HG03280 (cell line): Measurements from ENCODE around the gene OXER1.

Experiments
- ATAC-seq: cut with Tn5 transposase; IDR thresholded peaks from one replicate; pipeline ENCODE4 v1.9.1; 2021; ENCODE audit warnings: mild to moderate bottlenecking, moderate library complexity; ENCODE audit not compliant: unreplicated experiment

The OXER1 gene

DNA sequence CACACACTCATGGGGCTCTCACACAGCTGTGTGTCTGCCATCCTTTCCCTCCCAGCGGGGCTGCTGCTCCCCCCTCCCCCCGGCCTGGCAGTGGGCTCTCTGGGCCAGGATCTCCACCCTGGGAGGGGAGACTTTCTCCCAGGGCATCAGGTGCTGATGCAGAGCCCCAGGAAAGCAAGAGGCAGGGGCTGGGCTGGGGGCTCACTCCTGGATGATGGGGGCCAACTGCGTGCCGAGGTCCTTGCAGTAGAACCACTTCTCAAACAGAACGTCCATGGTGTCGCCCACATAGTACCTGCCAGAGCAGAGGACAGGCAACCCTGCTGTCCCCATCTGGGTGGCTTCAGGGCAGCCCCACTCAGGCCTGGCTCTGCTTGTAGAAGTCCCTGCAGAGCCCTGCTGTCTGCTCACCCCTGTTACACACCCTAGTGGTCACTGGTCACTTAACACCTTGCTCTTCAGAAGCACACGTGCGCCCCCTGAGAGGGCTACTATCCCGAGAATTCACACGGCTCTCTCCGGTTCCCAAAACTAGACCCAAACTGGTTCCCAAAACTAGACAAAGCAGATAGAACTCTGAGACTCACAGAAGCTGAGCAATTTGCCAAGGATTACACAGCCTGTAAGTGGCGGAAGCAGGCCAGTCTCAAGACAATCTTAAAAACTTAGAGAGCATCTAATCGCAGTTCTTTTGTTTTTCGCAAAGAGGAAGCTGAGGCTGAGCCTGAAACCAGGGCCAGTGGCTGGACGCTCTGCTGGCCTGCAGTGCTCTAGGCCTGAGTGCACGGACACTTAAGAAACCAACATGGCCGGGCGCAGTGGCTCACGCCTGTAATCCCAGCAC lies 6.6 kb upstream of the OXER1 start:
- peak; percentile 69 for ATAC-seq

DNA sequence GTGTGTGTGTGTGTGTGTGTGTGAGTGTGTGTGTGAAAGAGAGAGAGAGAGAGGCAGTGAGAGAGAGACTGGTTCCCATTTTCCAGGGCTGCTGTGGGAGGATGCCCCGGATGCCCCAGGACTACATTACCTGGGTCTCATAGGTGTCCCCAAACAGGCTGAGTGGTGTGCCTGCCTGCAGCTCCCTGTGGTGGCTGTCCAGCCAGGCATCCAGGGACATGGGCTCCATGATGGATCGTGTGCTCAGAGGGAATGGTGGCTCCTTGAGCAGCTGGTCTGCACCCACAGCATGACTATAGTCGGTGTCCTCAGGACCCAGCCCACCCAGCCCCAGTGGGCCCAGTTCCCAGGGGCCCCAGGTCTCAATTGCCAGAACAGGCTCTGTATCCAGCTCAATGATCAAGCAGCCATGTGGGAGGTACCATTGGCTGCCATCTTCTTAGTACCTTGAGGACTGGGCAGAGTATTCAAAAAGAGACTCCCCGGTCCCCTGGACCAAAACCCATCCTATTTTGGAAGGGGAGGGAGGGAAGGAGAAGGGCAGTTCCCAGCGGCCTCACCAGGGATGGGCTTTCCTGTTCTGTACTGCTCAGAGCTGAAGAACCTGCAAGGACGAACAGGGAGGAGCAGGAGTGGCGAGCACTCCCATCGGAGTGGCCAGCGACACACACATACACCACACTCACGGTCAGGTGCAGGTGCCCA lies 5.8 kb upstream of the OXER1 start:
- no peak for ATAC-seq

DNA sequence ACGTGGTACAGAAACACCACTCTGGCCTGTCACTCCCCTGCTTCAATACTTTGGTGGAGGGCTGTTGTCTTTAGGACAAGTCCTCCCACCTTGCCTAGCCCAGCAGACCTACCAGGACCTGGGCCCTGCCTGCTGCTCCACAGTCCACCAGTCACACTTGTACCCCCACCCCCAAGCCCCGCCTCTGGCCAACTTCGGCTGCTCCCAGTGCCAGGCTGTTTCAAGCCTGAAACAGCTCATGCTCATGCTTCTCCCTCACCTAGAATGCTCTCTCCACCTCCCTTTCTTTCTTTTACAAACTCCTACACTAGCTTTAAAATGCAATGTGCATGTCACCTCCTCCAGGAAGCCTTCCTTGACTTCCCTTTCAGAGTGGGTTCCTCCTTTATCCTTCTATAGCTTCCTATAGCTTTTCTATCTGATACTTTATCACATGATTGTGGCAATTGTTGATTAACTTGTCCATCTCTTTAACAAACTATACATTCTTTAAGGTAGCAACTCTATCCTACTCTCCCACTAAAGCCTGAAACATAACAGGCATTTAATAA lies 4.8 kb upstream of the OXER1 start:
- ATAC-seq: no peak

DNA sequence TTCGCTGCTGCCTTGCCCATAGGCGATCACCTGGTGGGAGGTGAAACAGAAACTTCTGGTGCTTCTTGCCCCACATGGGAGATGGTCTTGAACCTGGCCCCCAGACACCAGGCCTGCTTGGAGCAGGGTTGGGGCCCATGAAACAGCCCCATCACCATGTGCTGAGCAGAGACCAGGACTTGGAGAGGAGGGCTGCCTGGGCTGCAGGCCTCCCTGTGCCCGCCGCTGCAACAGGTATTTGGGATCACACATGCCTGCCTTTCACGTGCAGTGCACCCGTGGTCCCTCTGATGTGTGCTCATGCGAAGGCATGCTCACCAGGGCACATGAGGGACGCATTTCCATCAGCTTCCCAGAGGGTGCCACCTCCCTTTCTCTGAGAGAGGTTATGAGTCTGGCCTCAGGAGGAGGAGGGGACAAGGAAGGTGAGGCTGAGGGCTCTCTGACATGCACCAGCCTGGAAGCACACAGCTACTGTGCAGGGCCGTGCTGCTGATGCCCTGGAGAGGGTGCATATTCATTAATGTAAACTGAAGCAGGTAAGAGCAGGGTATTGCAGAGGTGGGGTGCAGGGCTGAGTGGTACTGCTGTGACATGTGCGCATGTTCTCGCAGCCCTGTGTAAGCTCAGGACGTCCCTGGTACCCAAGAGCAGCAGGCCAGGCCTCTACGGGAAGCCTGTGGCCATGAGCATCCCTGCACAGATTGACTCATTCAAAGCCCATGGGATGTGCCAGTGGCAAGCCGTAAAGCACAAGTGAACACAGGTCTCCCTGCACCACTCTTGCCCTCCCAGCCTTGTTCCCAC lies 4.2 kb upstream of the OXER1 start:
- ATAC-seq: no peak

DNA sequence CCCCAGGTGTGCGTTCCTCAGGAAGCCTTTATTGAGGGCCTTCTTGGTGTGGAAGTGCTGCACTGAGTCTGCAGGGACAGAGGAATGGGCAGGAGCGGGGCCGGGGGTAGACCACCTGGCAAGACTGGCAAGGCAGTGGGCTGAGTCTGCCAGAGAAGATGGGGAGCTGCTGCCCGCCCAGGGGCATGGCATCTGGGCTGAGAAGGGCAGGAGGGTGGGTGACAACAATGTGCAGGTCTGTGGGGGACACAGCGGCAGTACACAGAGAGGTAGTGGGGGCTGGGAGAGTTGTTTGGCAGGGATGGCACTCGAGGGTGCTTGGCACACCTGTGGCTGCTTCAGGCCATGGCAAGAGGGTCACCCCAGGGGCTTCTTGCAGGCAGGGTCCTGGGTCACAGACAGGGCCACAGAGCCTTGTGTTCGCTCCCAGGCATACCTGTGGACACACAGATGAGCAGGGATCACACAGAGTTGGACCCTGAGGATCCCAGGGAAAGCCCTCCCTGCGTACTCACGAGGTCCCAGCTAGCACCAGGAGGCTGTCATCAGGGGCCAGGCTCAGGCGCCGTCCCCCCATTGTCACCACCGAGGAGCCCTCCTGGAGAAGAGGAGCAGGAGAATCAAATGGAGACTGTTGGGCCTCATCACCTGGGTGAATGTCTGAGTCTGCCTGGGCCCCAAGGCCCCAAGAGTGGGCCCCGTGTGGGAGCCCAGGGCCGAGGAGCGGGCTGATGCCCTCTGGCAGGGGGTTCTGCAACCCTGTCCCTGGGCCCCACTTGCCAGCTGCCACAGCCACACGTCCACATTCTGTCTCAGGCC lies 3.4 kb upstream of the OXER1 start:
- no peak for ATAC-seq

DNA sequence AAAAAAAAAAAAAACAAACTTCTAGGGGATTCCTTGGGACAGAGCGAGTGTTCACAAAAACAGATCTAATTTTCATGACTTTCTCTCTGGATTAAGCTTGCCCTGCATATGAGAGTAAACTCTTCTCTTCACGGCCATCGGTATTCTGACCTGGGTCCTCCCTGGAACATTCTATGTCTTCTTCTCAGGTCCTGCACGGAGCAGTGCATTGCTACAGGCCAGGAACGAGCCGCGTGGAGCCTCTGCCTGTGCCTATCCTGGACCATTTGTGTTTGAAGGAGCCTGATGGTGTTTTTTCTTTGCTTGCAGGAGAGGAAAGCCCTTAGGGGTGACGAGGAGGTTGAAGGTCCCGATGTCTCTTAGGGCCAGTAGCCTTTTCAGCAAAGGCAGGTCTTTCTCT lies 1.8 kb upstream of the OXER1 start:
- no peak for ATAC-seq

DNA sequence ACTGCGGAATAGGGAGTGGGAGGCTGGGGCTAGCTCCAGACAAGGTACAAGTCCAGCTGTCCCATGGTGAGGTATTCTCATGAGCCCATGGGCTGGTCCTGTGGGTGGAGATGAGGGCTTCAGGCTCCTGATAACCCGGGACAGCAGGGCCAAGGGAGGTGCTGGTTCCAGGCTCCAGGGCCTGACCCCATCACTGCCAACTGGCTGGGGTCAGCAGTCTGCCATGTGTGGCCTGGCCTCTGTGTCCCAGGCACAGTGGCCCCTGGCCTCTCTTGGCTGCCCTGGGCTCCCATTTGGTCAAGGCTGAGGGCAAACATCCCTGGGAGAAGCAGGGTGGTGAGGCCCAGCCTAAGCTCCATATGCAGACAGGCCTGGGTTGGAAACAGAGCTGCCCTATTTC lies 966 bp upstream of the OXER1 start:
- no peak for ATAC-seq

DNA sequence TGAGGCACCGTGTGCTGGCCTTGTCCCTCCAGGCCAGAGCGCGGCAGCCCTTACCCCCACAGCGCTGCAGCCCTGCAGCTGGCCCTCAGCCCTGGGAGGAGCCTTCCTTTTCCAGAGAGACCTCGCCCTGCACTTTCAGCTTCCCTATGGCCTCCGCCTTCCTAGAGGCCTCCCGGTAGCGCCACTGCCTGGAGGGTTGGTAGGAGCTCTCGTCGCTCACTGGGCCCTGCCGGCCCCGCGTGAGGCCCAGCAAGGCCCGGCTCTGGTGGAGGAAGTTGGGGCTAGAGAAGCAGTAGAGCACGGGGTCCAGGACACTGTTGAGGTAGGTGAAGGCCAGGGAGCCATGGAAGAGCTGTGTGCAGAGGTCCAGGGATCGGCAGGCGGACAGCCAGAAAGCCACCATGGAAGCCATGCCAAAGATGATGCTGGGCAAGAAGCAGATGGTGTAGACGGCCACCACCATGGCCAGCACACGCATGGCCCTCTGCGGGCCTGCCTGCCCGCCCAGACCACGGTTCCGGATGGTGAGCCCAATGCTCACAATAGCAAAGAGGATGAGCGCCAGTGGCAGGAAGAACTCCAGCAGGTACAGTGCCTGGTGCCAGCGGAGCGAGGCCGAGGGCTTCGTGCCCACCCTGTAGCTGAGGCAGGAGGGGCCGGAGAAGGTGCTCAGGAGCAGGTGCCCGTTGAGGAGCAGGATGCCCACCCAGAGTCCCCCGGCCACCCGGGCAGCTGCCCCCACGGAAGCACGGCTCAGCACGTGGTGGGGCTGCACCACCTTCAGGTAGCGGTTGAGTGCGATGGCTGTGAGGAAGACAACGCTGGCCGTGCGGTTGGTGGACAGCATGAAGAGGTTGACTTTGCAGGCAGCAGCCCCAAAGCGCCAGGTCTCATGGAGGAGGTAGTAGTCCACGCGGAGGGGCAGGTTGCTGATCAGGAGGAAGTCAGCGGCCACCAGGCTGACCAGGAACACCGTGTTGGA lies 821 bp downstream of the OXER1 start:
- no peak for ATAC-seq

DNA sequence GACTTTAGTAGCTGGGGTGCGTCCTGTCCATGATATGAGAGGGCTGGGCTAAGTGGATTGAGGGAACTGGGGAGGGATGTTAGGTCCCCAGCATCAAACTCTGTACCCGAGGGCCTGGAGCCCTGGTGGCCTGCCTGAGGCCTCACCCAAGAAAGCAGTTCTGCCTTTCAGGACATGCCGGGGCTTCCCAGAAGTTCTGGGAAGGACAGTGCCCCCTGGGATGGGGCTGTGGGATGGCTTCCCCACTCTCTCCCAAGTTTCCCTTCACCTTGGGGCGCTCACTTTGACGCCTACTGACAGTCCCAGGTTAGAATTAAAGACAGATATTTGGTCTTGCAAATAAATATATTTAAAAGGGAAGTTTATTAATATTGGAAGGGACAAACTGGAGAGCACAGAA lies 1.8 kb downstream of the OXER1 start:
- no peak for ATAC-seq

DNA sequence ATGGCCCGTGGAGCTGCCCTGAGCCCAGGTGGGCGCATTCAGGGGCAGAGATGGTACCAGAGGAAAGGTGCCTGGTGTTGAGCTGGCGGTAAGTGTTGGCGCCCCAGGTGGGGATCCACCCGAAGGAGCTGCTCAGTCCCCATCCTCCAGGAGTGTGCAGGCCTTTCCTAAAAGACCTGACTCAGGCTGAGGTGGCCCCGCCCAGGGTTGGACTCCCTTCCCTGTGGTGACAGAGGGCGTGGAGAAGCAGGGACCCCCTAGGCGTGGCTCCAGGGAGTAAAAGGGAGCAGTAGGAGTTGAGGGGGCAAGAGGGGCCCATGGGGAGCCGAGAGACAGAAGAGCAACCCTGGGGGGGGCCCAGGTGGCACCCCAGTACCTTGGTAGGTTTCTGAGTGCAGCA lies 2.4 kb downstream of the OXER1 start:
- no peak for ATAC-seq

DNA sequence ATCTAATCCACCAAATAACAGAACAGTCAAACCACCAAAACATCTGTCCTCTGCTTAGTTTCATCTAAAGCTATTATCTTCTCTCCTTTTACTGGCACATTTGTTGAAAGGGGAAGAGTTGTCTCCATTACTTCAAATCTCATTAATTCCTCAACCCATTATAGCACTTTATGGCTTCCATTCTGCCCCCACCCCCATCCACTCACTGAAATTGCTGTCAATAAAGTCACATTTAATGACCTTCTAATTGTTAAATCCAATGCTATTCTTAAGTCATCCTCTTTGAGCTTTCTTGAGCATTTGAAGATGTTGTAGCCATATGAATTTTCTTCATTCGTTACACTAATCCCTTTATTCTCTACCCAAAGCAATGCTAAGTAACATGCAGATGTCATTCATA lies 5.2 kb downstream of the OXER1 start:
- ATAC-seq: no peak

DNA sequence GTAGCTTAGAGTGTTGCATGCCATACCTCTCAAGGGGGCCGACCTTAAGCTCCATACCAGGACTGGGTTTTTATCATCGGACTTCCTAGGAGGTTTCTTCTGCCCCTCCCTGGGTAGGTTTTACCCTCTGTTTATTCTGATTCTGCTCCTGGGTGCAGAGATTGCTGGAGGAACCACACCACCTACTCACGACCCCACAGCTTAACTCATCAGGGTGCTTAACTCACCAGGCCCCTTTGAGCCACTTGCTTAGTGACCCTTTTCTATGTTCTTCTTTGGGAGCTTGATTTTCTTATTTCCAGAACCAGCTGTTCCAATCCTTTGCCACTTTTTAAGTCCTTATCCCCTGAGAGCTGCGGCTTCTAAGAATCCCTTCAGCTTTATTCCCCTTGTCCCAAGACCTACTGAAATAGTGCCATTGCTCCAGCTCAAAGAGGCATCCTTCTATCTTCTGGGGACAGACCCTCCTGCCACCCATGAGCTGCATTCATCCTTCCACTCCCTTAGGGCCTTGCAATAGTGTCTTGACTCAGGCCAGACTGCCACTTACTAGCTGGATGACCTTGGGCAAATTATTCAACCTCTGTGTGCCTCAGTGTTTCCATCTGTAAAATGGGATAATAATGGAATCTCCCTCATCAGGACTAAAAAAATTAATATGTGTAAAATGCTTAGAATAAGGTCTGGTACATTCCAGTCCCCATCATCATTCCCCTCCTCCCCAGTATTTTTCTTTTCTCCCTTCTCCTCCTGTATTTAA lies 5.8 kb downstream of the OXER1 start:
- no peak for ATAC-seq

DNA sequence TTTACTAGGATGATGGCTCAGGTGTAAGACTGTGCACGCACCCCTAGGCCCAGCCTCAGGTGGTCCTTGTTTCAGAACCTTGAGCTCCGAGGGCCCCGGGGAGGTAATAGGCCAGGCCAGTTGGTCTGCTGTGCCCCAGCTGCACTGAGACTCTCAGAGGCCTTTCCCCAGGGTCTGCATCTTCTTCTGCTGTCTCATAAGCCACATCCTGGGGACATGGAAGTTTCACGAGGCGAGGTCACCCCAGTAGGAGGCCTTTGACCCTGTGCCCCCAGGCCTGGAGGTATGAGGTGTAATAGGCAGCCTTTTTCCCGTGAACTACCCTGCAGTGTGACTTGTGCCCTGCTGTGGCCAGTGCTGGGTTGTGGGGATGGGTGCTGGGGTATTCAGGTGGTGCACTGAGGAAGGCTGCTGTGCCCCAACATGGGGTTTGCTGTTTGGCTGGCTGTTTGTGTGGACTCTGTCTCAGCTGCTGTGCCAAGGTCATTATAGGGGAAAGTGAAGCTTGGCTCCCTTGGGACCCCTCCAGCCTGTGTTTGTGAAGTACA lies 6.9 kb downstream of the OXER1 start:
- ATAC-seq: no peak

DNA sequence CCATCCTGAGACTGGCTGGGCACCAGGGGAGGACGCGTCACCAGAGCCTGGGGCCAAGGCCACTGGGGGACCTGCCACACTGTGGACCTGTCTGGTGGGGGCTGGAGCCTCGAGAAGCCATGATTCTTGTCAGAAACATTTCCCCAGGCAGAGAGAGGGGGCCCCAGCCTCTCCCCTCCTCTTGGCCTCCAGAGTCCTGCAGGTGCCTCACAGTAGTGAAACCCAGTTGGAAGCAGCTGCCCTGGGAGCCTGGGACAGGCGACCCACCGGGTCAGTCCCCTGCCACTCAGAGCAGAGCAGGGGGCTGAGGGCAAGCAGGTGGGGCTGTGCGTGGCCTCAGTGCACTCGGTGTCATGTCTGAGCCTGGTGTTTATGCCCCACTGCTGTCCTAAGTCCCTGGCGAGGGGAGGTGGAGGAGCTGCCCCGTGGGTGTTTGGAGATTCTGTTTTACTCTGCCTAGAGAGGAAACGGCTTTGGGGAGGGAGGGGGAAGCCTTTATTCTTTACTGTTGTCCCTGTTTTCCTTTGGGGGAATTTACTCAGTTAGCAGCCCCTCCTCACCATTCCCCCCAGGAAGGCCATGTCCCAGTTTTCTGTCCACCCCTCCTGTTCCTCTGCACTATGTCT lies 7.7 kb downstream of the OXER1 start:
- ATAC-seq: no peak

DNA sequence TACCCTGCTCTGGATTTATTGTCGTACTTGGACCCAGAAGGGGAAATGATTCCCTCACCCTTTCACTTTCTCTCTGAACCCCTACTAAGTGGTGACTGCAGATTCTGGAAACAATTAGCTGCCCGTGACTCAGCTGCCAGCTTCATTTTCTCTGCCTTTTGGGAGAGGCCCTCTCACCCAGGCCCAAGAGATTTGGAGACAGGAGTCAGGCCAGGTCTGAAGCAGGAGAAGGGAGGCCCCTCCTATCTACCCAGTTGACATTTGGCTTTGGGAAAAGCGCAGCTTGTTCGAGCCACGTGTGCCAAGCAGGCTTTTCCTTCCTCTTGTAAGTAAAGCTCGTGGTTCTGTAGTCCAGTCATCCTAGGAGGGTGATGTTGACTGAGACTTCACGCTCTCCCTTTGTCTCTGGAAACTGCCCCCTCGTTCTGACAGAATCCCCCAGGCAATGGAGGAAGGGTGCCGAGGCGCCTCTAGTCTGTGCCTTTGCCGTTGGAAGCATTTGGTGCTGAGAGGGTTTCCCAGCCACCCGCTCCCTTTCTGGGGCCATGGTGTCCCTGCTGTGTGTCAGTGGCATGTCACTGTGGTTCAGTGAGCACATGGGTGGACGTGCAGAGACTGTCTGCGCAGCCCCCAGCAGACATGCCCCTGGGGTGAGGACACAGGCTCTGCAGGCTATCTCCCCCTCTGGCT lies 8.6 kb downstream of the OXER1 start:
- ATAC-seq: no peak

DNA sequence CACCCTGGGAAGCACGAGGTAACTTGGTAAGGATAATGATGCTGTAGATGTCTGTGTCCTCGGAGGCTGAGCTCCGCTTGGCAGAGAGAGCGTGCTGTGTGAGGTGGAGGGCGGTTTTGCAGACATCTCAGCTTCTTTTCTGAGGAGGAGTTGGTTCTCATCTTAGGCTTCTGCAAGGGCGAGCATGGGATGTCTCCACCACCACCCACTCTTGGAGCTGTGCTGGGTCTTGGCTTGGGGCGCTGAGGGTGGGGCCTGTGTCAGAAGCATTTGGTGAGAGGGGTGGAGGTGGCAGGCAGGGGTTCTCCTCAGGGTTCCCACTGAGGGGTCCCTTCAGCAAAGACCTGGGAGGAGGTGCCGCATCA lies 9.2 kb downstream of the OXER1 start:
- no peak for ATAC-seq

DNA sequence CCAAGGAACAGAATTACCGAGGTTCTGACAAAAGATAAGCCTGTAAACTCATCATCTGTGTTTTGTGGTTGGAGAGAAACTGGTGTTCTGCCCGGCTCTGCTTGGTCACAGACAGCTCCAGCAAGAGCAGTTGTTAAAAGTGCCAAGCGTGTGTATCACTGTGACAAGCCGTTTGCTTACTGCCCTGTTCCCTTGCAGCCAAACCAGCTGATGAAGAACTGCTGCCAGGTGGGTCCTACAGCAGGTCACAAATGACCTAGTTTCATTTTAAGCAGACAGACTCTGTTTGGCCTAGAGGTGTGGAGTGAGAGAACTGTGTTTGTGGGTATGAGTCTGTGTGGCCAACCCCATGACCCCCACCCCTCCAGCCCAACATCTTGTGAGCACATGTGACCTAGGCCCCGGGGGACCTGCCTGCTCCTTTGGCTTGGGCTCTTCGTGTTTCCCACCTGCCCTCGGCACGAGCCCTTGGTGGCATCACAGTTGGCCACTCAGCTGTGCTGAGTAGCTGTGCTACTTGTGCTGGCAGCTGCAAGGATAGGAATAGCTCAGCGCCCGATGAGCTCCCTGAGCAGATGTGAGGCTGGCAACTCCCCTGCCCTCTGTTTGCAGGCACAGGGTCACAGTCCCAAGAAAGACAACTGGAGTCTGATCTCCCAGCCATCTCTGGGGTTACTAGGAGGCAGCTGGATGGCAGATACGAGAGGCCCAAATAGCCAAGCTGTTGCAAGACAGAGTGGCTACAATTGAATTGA lies 9.7 kb downstream of the OXER1 start:
- ATAC-seq: peak; percentile 68
